ENCODE data around the gene RAE1. TPM values are rescaled to one million over a fixed set of nuclear protein-coding genes. Genes with fewer than 3 reads are reported as not detected.

Gene RAE1
- total RNA-seq, 4 donors from 2014 or later: 24.4 to 42.7 (median 28.3) TPM

- no peak overlapping the region for H3K27ac ChIP-seq
- peaks cover 0 to under 1% (median 0%) of the 10 kb centered on the region in 3 donors for H3K4me1 ChIP-seq
- no peak for DNase-seq
- TF ChIP-seq CTCF (IDR thresholded peaks at IDR 0.05) (no peak), POLR2A (IDR thresholded peaks at IDR 0.05) (no peak)
- H3K27me3 ChIP-seq: peaks cover 0 to 14% (median 0%) of the 10 kb centered on the region in 4 donors
- 39 to 70% methylated on average over 8 to 10 of the region's 20 CpGs for WGBS, 2 donors
- no peaks in the 10 kb centered on the region for H3K36me3 ChIP-seq
- intact Hi-C loops (cut with DNase I): loop anchor here (10.0 kb wide), 1 partner anchor 1394 kb away; no protein-coding TSS in a partner anchor
- H3K9me3 ChIP-seq: no peaks in the 10 kb centered on the region
- no peak overlapping the region for H3K4me3 ChIP-seq
Measured at GRCh38 chr20:57420571-57421252, 69.7 kb downstream of the RAE1 start.

GRCh38 chr20:57421253-57422220 lies 70.5 kb downstream of the RAE1 start:
- intact Hi-C loops (cut with DNase I): loop anchor here (10.0 kb wide), 1 partner anchor 1393 kb away; no protein-coding TSS in a partner anchor
- DNase-seq: no peak
- no peak for TF ChIP-seq POLR2A (IDR thresholded peaks at IDR 0.05)
- TF ChIP-seq CTCF (IDR thresholded peaks at IDR 0.05): no peak
- no peaks in the 10 kb centered on the region for H3K9me3 ChIP-seq
- no peaks in the 10 kb centered on the region for H3K36me3 ChIP-seq
- H3K27me3 ChIP-seq: peaks cover 0 to 14% (median 0%) of the 10 kb centered on the region in 4 donors
- WGBS, 2 donors: 88 to 97% methylated on average over 11 to 12 of the region's 26 CpGs
- no peaks in the 10 kb centered on the region for H3K4me1 ChIP-seq
- H3K27ac ChIP-seq: no peak overlapping the region
- H3K4me3 ChIP-seq: no peak overlapping the region

GRCh38 chr20:57422254-57422653 lies 71.2 kb downstream of the RAE1 start:
- no peaks in the 10 kb centered on the region for H3K4me1 ChIP-seq
- no peaks in the 10 kb centered on the region for H3K9me3 ChIP-seq
- no peak overlapping the region for H3K27ac ChIP-seq
- DNase-seq: no peak
- no peak for TF ChIP-seq CTCF (IDR thresholded peaks at IDR 0.05)
- TF ChIP-seq POLR2A (IDR thresholded peaks at IDR 0.05): no peak
- peaks cover 0 to 14% (median 0%) of the 10 kb centered on the region in 4 donors for H3K27me3 ChIP-seq
- intact Hi-C loops (cut with DNase I): loop anchor here (10.0 kb wide), 1 partner anchor 1393 kb away; no protein-coding TSS in a partner anchor
- no peak overlapping the region for H3K4me3 ChIP-seq
- no peaks in the 10 kb centered on the region for H3K36me3 ChIP-seq
- 65 to 70% methylated on average over 7 of the region's 7 CpGs for WGBS, 2 donors

GRCh38 chr20:57425150-57426013 lies 74.3 kb downstream of the RAE1 start:
- H3K27me3 ChIP-seq: peaks cover 0 to 10% (median 0%) of the 10 kb centered on the region in 4 donors
- H3K36me3 ChIP-seq: no peaks in the 10 kb centered on the region
- intact Hi-C loops (cut with DNase I): loop anchor here (10.0 kb wide), 1 partner anchor 1389 kb away; no protein-coding TSS in a partner anchor
- no peak for DNase-seq
- H3K9me3 ChIP-seq: no peaks in the 10 kb centered on the region
- H3K4me3 ChIP-seq: no peak overlapping the region
- no peak overlapping the region for H3K27ac ChIP-seq
- H3K4me1 ChIP-seq: no peaks in the 10 kb centered on the region
- no peak for TF ChIP-seq POLR2A (IDR thresholded peaks at IDR 0.05)
- no peak for TF ChIP-seq CTCF (IDR thresholded peaks at IDR 0.05)
- 66 to 78% methylated on average over 9 to 10 of the region's 17 CpGs for WGBS, 2 donors

Data from esophagus squamous epithelium (tissue), 5 donors.